ENCODE measurements around the gene LIMS1.
"Not testable (repeated sequence)": the region's sequence is repeated elsewhere in the genome, so short reads cannot be mapped to it uniquely, and the experiment has no call there.

DNA sequence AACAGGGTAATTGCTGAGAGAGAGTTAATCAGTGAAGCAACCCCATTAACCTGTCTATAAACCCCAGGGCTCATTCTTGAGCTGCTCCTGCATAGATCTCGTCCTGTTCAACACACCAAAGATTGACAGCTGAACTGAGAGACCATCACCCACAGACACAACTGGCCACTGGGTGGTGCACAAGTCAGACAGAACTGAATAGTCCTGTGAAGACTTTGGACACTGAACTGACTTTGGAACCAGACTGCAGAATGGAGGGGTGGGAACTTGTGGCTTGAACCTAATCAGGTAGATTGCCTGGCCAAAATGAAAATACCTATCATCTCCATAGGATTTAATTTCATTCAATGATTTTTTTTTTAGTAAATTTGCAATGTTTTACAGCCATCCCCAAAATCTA lies 155.7 kb downstream of the LIMS1 start:
- TF ChIP-seq FOXJ3 (CRISPR knock-in tag; IDR thresholded peaks at IDR 0.05; ENCODE audit: borderline replicate concordance); ZNF607 (CRISPR knock-in tag; IDR thresholded peaks at IDR 0.05; ENCODE audit: borderline replicate concordance); POLR2A (IDR thresholded peaks at IDR 0.05; ENCODE audit: insufficient read depth in 1 of 2, low read depth in 2 of 2, low read length in 2 of 2); EZH2 (conservative IDR thresholded peaks at IDR 0.05; ENCODE audit: low read depth, low read length): not testable (repeated sequence)
- TF ChIP-seq, protein P1, sequence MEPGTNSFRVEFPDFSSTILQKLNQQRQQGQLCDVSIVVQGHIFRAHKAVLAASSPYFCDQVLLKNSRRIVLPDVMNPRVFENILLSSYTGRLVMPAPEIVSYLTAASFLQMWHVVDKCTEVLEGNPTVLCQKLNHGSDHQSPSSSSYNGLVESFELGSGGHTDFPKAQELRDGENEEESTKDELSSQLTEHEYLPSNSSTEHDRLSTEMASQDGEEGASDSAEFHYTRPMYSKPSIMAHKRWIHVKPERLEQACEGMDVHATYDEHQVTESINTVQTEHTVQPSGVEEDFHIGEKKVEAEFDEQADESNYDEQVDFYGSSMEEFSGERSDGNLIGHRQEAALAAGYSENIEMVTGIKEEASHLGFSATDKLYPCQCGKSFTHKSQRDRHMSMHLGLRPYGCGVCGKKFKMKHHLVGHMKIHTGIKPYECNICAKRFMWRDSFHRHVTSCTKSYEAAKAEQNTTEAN (CRISPR knock-in tag; conservative IDR thresholded peaks at IDR 0.05): not testable (repeated sequence)
- TF ChIP-seq, protein P2, sequence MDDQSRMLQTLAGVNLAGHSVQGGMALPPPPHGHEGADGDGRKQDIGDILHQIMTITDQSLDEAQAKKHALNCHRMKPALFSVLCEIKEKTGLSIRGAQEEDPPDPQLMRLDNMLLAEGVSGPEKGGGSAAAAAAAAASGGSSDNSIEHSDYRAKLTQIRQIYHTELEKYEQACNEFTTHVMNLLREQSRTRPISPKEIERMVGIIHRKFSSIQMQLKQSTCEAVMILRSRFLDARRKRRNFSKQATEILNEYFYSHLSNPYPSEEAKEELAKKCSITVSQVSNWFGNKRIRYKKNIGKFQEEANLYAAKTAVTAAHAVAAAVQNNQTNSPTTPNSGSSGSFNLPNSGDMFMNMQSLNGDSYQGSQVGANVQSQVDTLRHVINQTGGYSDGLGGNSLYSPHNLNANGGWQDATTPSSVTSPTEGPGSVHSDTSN (CRISPR knock-in tag; IDR thresholded peaks at IDR 0.05; ENCODE audit: borderline replicate concordance): not testable (repeated sequence)
